Right atrium auricular region (tissue), 2 donors: ENCODE data around the gene PRDM15. TPM values are rescaled to one million over a fixed set of nuclear protein-coding genes. Genes with fewer than 3 reads are reported as not detected.

Experiments
- DNase-seq: peaks from one replicate; pipeline ENCODE4 v3.0.0-alpha.2; 2019; ENCODE audit warnings: low spot score
- H3K27ac ChIP-seq, 2 donors: fragments of 200-600 bp; sonication (generic); 1 replicate in 1 of 2; 2 replicates in 1 of 2; pipeline ENCODE4 v1.5.1; 2016 to 2019
- H3K27me3 ChIP-seq, 2 donors: fragments of 200-600 bp; sonication (generic); one replicate each; pipeline versions ENCODE4 v1.5.1 to v1.6.0; 2017 to 2019
- H3K36me3 ChIP-seq: fragments of 200-600 bp; sonication (generic); one replicate; pipeline ENCODE4 v1.5.1; 2016
- H3K4me1 ChIP-seq, 2 donors: fragments of 200-600 bp; sonication (generic); one replicate each; pipeline versions ENCODE4 v1.5.1 to v1.6.0; 2017 to 2019
- H3K4me3 ChIP-seq, 2 donors: fragments of 200-600 bp; sonication (generic); 1 replicate in 1 of 2; 2 replicates in 1 of 2; pipeline ENCODE4 v1.5.1; 2017 to 2019; ENCODE audit warnings: mild to moderate bottlenecking in 1 of 2, moderate library complexity in 1 of 2
- H3K9me3 ChIP-seq, 2 donors: fragments of 200-600 bp; sonication (generic); one replicate each; pipeline ENCODE4 v1.5.1; 2019
- CTCF ChIP-seq, 2 donors: fragments of 200-600 bp; sonication (generic); IDR thresholded peaks; one replicate each; pipeline ENCODE4 v1.5.1; 2019; ENCODE audit warnings: antibody characterized with exemption in 2 of 2
- total RNA-seq, 2 donors: library from RNA; depleted of rRNA; stranded (reverse); fragments of >200 nt; gene quantifications; one replicate each; pipeline ENCODE4 v1.1.0, GENCODE V29; 2016

The PRDM15 gene
- total RNA-seq, 2 donors from 2014 or later: 2.6 to 4.2 TPM

DNA sequence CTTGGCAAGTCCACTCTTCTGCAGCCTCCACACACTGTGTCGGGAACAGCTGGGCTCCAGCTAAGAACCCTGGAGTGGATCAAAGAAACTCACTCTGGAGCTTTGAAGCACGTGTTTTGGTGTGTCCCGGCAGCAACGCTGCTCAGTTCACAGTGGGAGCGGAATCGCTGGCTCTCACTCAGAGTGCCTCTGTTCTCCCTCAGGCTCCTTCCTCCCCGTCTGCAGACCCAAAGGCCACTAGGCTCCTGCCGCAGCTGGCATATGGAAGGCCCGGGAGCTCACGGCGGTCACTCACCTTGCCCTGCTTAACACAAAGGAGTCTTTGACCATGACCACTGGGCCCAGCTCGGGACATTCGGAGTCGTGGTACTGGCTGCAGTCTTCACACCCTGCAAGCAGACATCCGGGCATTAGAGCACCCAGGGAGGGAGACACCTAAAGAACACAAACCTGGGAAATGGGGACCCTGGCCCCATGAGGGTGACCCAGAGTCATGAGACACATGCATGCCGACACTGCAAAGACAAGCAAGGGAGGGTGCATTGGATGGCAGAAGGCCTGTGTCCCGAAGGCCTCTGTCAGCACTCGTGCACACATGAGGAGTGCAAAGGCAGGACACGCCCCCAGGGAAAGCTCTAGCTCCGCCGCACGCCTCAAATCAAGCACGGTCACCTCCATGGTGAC, 19.7 kb downstream of the PRDM15 start:
- no peak for DNase-seq
- Histone ChIP-seq H3K4me1 (peaks cover 0 to 6% of the 10 kb centered on the region in 2 donors), H3K4me3 (no peak overlapping the region), H3K9me3 (no peaks in the 10 kb centered on the region), H3K27ac (no peak overlapping the region), H3K36me3 (peaks cover 20% of the 10 kb centered on the region), H3K27me3 (no peaks in the 10 kb centered on the region)
- no peak for TF ChIP-seq CTCF (IDR thresholded peaks at IDR 0.05)

DNA sequence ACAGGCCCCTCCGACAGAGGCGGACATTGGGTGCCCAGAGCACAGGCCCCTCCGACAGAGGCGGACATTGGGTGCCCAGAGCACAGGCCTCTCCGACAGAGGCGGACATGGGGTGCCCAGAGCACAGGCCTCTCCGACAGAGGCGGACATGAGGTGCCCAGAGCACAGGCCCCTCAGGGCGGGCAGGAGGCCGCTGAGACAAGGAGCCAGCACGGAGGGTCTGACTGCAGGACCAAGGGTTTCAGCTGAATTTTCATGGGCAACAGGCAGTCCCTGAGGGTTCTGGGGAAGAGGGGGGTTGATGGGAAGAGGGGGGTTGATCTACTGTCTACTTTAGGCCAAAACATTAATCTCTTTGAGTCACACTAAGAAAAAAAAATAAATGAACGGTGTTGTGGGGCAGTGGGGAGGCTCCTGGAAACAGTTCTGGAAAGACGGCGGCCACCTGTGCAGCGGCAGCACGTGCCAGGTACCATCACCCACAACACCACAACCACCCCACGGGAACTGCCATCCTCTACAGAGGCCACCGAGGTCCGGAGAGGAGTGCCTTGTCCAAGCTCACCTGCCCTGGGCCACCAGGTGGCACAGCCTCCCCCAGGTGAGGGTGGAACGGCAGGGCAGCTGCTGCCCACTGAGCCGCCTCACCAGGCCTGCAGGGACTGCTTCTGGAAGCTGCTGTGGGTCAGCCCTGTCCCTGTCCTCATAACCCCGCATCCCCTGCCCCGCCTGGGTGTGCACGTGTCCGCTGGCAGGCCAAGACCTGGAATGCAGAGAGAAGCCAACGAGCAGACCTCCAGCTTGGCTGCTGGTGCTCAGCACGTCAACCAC, 20.5 kb downstream of the PRDM15 start:
- no peak for TF ChIP-seq CTCF (IDR thresholded peaks at IDR 0.05)
- DNase-seq: no peak
- peaks cover 23% of the 10 kb centered on the region for H3K36me3 ChIP-seq
- no peak overlapping the region for H3K27ac ChIP-seq
- H3K9me3 ChIP-seq: no peaks in the 10 kb centered on the region
- H3K4me1 ChIP-seq: peaks cover 0 to 6% of the 10 kb centered on the region in 2 donors
- H3K27me3 ChIP-seq: no peaks in the 10 kb centered on the region
- H3K4me3 ChIP-seq: no peak overlapping the region

GRCh38 chr21:41857771-41858300, 21.3 kb downstream of the PRDM15 start:
- peaks cover 23% of the 10 kb centered on the region for H3K36me3 ChIP-seq
- H3K4me3 ChIP-seq: no peak overlapping the region
- DNase-seq: no peak
- H3K27me3 ChIP-seq: no peaks in the 10 kb centered on the region
- no peak overlapping the region for H3K27ac ChIP-seq
- no peaks in the 10 kb centered on the region for H3K9me3 ChIP-seq
- no peak for TF ChIP-seq CTCF (IDR thresholded peaks at IDR 0.05)
- H3K4me1 ChIP-seq: peaks cover 0 to 2% of the 10 kb centered on the region in 2 donors

- no peak for TF ChIP-seq CTCF (IDR thresholded peaks at IDR 0.05)
- Histone ChIP-seq H3K4me3 (no peak overlapping the region), H3K9me3 (no peaks in the 10 kb centered on the region), H3K27me3 (no peaks in the 10 kb centered on the region), H3K4me1 (no peaks in the 10 kb centered on the region), H3K36me3 (peaks cover 23% of the 10 kb centered on the region), H3K27ac (no peak overlapping the region)
- DNase-seq: no peak
These were observed 22.6 kb downstream of the PRDM15 start for GRCh38 chr21:41856572-41856971.

DNA sequence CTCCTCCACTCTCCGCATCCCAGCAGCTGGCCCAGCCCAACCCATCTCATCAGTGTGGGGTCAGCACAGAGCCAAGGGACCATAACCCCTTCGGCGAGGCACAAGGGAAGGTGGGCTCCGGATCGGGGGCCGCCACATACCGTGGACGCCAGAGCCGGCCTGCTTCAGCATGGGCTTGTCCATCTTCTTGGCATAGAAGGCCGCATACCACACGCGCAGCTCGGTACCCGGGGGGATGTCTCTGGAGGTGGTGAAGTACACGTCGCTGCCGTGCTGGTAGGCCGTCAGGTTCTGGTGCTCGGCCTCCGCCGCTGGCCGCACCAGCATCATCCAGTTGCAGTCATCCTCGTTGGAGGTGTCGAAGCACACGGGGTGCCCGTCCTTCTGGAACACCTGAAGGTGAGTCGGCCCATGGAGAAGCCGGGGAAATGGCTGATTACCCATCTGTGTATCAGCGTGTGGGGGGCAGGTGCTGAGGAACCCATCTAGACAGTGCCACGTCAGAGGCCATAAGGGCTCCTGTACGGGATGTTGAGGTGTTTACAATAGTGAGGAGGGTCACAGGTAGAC, 24.6 kb downstream of the PRDM15 start:
- Histone ChIP-seq H3K36me3 (peaks cover 23% of the 10 kb centered on the region), H3K9me3 (no peaks in the 10 kb centered on the region), H3K27ac (no peak overlapping the region), H3K4me1 (no peaks in the 10 kb centered on the region), H3K27me3 (no peaks in the 10 kb centered on the region), H3K4me3 (no peak overlapping the region)
- TF ChIP-seq CTCF (IDR thresholded peaks at IDR 0.05): no peak
- no peak for DNase-seq
